Lower leg skin (tissue), 4 donors: ENCODE results near the gene OGFOD2. TPM values are rescaled to one million over a fixed set of nuclear protein-coding genes. Genes with fewer than 3 reads are reported as not detected.

Experiments used
- DNase-seq, 2 donors: peaks; one replicate each; pipeline ENCODE4 v3.0.0-alpha.2; 2019; ENCODE audit warnings: low spot score in 2 of 2
- H3K4me3 ChIP-seq: fragments of 200-600 bp; sonication (generic); 2 replicates; pipeline ENCODE4 v1.5.1; 2017; ENCODE audit warnings: mild to moderate bottlenecking, low read depth; ENCODE audit not compliant: poor library complexity, severe bottlenecking
- POLR2A ChIP-seq, 2 donors: fragments of 450-650 bp; IDR thresholded peaks; one replicate each; pipeline ENCODE4 v1.6.1; 2016 to 2017; ENCODE audit warnings: antibody characterized with exemption in 2 of 2, mild to moderate bottlenecking in 1 of 2, moderate library complexity in 1 of 2
- WGBS, 2 donors: methylation state at CpG; one replicate each; pipeline ENCODE4 v1.1.5; 2018; 5-methylcytosine and 5-hydroxymethylcytosine counted together
- intact Hi-C: fragments of 100-400 bp; cut with DNase I; formaldehyde crosslinking; loops from one replicate; pipeline ENCODE4 v1.15.0; 2023; ENCODE audit warnings: low total_unique reads
- total RNA-seq, 4 donors: library from RNA; depleted of rRNA; stranded (reverse); fragments of >200 nt; gene quantifications; one replicate each; pipeline ENCODE4 v1.1.0, GENCODE V29; 2016
- TF ChIP-seq, protein P1 (sequence below), 3 donors: fragments of 450-650 bp; IDR thresholded peaks; one replicate each; pipeline ENCODE4 v1.5.1; 2016; ENCODE audit warnings: antibody characterized with exemption in 3 of 3, mild to moderate bottlenecking in 3 of 3, moderate library complexity in 2 of 3

The OGFOD2 gene
- total RNA-seq, 4 donors from 2014 or later: 6.6 to 14.1 (median 13.0) TPM

DNA sequence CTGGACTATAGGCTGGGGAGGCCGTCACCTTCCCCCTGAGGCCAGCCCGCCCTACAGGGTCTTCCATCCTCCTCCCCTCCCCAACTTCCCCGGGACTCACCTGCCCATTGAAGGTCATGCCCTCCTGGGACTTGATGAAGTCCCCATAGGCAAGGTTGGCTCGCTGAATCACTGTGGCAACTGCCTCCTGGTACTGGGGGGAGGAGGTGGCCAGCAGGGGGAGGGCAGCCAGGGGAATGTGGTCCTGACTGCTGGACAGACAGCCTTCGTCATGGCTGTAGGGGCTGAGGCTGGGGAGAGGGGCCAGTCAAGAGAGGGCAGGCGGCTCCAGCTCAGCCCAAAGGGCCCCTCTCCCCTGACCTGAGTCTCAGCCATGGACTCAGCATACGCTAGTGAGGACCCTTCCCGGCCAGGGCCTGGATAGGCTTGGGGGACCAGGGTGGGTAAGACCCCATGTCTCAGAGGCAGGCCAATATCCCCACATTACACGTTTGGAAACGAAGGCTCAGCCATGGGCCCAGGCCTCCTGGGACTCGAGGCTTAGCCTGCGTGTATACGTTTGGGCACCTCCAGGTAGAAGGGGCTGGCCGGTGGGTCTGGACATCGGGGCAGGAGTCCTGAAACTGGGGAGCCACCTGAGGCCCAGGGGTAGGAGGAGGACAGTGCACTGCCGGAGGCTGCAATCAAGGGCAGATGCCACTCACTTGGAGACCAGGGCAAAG lies 21.7 kb downstream of the OGFOD2 start:
- no peak overlapping the region for H3K4me3 ChIP-seq
- TF ChIP-seq POLR2A (IDR thresholded peaks at IDR 0.05): no peak
- TF ChIP-seq, protein P1, sequence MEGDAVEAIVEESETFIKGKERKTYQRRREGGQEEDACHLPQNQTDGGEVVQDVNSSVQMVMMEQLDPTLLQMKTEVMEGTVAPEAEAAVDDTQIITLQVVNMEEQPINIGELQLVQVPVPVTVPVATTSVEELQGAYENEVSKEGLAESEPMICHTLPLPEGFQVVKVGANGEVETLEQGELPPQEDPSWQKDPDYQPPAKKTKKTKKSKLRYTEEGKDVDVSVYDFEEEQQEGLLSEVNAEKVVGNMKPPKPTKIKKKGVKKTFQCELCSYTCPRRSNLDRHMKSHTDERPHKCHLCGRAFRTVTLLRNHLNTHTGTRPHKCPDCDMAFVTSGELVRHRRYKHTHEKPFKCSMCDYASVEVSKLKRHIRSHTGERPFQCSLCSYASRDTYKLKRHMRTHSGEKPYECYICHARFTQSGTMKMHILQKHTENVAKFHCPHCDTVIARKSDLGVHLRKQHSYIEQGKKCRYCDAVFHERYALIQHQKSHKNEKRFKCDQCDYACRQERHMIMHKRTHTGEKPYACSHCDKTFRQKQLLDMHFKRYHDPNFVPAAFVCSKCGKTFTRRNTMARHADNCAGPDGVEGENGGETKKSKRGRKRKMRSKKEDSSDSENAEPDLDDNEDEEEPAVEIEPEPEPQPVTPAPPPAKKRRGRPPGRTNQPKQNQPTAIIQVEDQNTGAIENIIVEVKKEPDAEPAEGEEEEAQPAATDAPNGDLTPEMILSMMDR (IDR thresholded peaks at IDR 0.05): no peak
- WGBS, 2 donors: 94% methylated on average over 12 to 16 of the region's 16 CpGs
- DNase-seq: no peak
- intact Hi-C loops: no loop called here

- intact Hi-C loops: no loop called here
Measured at GRCh38 chr12:122997343-122998250, 22.6 kb downstream of the OGFOD2 start.

DNA sequence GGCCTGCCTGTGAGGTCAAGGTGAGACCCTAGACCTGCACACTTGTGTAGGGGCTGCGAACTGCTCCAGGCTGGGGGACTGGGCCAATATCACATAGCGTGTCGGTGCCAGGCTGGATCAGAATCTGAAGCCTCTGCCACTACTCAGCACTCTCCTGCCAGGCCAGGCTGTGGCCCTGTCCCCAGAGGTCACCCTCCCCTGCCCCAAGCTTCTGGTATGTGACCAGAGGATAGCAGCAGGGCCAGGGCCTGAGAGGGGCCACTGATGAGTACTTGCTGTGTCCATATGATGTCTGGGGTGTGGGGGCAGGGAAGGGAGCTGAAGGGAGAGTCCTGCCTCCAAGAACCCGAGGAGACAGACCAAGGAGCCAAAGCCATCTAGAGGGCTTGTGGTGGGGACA lies 23.3 kb downstream of the OGFOD2 start:
- TF ChIP-seq, protein P1 (IDR thresholded peaks at IDR 0.05): no peak
- no peak for TF ChIP-seq POLR2A (IDR thresholded peaks at IDR 0.05)
- WGBS, 2 donors: 78 to 89% methylated on average over 1 to 4 of the region's 4 CpGs
- no peak overlapping the region for H3K4me3 ChIP-seq
- no peak for DNase-seq
- intact Hi-C loops: no loop called here

More at GRCh38 chr12:122997343-122998250, 22.6 kb downstream of the OGFOD2 start:
- no peak overlapping the region for H3K4me3 ChIP-seq
- DNase-seq: no peak
- no peak for TF ChIP-seq POLR2A (IDR thresholded peaks at IDR 0.05)
- TF ChIP-seq, protein P1 (IDR thresholded peaks at IDR 0.05): no peak
- 88 to 92% methylated on average over 18 to 22 of the region's 25 CpGs for WGBS, 2 donors

- H3K4me3 ChIP-seq: no peak overlapping the region
- no peak for TF ChIP-seq POLR2A (IDR thresholded peaks at IDR 0.05)
- TF ChIP-seq, protein P1 (IDR thresholded peaks at IDR 0.05): no peak
- WGBS, 2 donors: 83 to 92% methylated on average over 6 to 7 of the region's 8 CpGs
- intact Hi-C loops: no loop called here
- DNase-seq: no peak
Measured at GRCh38 chr12:122999196-122999946, 24.3 kb downstream of the OGFOD2 start.

DNA sequence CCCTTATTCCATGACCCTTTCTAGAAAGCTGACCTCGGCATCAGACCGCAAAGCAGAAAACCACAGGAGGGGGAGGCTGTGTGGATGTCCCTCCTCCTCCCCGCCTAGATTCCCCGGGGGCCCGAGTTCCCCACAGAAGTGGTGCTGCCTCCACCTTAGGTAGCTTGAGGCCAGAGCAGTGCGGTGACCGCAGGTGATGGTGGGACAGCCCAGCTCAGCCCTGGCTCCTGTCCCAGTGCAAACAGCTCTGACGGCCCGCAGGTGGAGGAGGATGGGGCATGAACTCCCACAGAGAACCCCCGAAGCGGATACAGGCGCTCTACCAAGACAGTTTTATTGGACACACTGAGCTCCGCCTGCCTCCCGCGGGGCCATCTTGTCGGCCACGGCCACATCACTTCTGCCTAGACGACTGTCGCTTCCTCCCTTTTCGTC lies 25.0 kb downstream of the OGFOD2 start:
- H3K4me3 ChIP-seq: no peak overlapping the region
- DNase-seq: no peak
- 82 to 90% methylated on average over 20 of the region's 20 CpGs for WGBS, 2 donors
- intact Hi-C loops: no loop called here
- TF ChIP-seq POLR2A (IDR thresholded peaks at IDR 0.05): no peak
- TF ChIP-seq, protein P1 (IDR thresholded peaks at IDR 0.05): no peak
